ENCODE data around the gene LINGO3.

LINGO3 gene

GRCh38 chr19:2278459-2279158 is 29.3 kb downstream of the LINGO3 start:
- TF ChIP-seq CTCF (conservative IDR thresholded peaks at IDR 0.05; ENCODE audit: low read depth, low read length), result no peak
- no peak overlapping the region for H3K4me3 ChIP-seq (ENCODE audit: low read depth, low read length)
- no peak for DNase-seq (ENCODE audit: low read depth)

- no peak overlapping the region for H3K4me3 ChIP-seq (ENCODE audit: low read depth, low read length)
- no peak for DNase-seq (ENCODE audit: low read depth)
- no peak for TF ChIP-seq CTCF (conservative IDR thresholded peaks at IDR 0.05; ENCODE audit: low read depth, low read length)
Measured at GRCh38 chr19:2277138-2277537, 30.8 kb downstream of the LINGO3 start.

GRCh38 chr19:2276429-2276986 is 31.4 kb downstream of the LINGO3 start:
- H3K4me3 ChIP-seq (ENCODE audit: low read depth, low read length), result no peak overlapping the region
- DNase-seq (ENCODE audit: low read depth), result no peak
- no peak for TF ChIP-seq CTCF (conservative IDR thresholded peaks at IDR 0.05; ENCODE audit: low read depth, low read length)

GRCh38 chr19:2275588-2276428 is 32.1 kb downstream of the LINGO3 start:
- no peak for DNase-seq (ENCODE audit: low read depth)
- no peak for TF ChIP-seq CTCF (conservative IDR thresholded peaks at IDR 0.05; ENCODE audit: low read depth, low read length)
- no peak overlapping the region for H3K4me3 ChIP-seq (ENCODE audit: low read depth, low read length)

- TF ChIP-seq CTCF (conservative IDR thresholded peaks at IDR 0.05; ENCODE audit: low read depth, low read length), result peak; percentile 76
- H3K4me3 ChIP-seq (ENCODE audit: low read depth, low read length), result no peak overlapping the region
- peak; percentile 70 for DNase-seq (ENCODE audit: low read depth)
Measured at GRCh38 chr19:2274931-2275535, 32.9 kb downstream of the LINGO3 start.

- no peak for DNase-seq (ENCODE audit: low read depth)
- no peak overlapping the region for H3K4me3 ChIP-seq (ENCODE audit: low read depth, low read length)
- TF ChIP-seq CTCF (conservative IDR thresholded peaks at IDR 0.05; ENCODE audit: low read depth, low read length), result no peak
Measured at GRCh38 chr19:2274185-2274711, 33.7 kb downstream of the LINGO3 start.
